AG09309 (cell line): ENCODE data around the gene PLPPR1.

ENCODE experiments used
- DNase-seq: peaks from one replicate; pipeline ENCODE4 v3.0.0-alpha.2; 2010; ENCODE audit warnings: low read depth
- H3K4me3 ChIP-seq: 2 replicates; pipeline ENCODE4 v1.5.1; 2011; ENCODE audit warnings: mild to moderate bottlenecking, low read depth, low read length, moderate library complexity; ENCODE audit not compliant: control insufficient read depth
- CTCF ChIP-seq: IDR thresholded peaks from 2 replicates; pipeline ENCODE4 v1.5.1; 2011; ENCODE audit warnings: mild to moderate bottlenecking, low read depth, low read length, inconsistent platforms; ENCODE audit not compliant: insufficient read depth, control insufficient read depth; ENCODE audit errors: missing control alignments

The PLPPR1 gene

DNA sequence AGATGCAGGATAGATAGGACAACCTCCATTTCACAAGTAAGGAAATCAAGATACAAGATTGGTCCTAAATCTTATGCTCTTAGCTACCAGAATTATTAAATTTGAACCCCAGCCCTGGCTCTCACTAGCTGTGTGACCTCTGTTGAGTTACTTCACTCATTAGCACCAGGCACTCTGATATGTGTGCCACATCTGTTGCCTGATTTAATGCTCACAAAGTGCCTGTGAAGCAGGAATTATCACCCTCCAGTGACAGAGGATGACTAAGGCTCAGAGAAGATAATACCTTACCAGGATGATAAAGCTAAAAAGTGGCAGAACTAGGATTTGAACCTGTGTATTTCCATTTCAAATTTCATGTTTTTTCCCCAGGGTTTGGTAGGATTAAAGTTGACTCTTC is 110.0 kb downstream of the PLPPR1 start:
- no peak for DNase-seq
- H3K4me3 ChIP-seq = no peak overlapping the region
- TF ChIP-seq CTCF = no peak

- H3K4me3 ChIP-seq = no peak overlapping the region
- no peak for DNase-seq
- no peak for TF ChIP-seq CTCF
Observed at GRCh38 chr9:101139082-101139481, 110.6 kb downstream of the PLPPR1 start.

- H3K4me3 ChIP-seq = no peak overlapping the region
- TF ChIP-seq CTCF = no peak
- no peak for DNase-seq
Observed at GRCh38 chr9:101140764-101141163, 112.2 kb downstream of the PLPPR1 start.

- no peak for DNase-seq
- no peak overlapping the region for H3K4me3 ChIP-seq
- TF ChIP-seq CTCF = no peak
Observed at GRCh38 chr9:101146508-101146907, 118.0 kb downstream of the PLPPR1 start.

- DNase-seq = no peak
- H3K4me3 ChIP-seq = no peak overlapping the region
- no peak for TF ChIP-seq CTCF
Observed at GRCh38 chr9:101148344-101148743, 119.8 kb downstream of the PLPPR1 start.

DNA sequence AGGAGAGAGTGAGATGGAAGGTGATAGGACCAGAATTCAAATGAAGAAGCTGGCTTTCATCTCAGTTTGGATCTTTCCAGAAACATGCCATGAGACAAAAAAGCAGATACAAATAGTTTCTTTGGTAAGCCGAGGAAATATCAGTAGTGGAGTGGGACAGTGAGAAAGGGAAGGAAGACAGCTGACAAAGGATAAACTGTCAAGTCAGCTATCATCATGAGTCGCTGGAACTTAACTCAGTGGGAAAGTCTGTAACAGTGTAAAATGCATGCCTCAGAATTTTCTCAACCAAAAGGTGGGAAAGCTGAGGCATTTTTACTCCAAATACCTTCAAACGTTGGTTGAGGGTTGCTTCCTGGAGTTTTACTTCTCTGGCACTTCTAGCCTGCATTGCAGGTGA is 129.8 kb downstream of the PLPPR1 start:
- no peak for TF ChIP-seq CTCF
- no peak for DNase-seq
- H3K4me3 ChIP-seq = no peak overlapping the region

- DNase-seq = no peak
- no peak overlapping the region for H3K4me3 ChIP-seq
- TF ChIP-seq CTCF = no peak
Observed at GRCh38 chr9:101162231-101162630, 133.7 kb downstream of the PLPPR1 start.
